ENCODE measurements around the gene TERT. TPM values are rescaled to one million over a fixed set of nuclear protein-coding genes. Genes with fewer than 3 reads are reported as not detected.

Gene TERT
- total and polyA plus RNA-seq, 4 donors, result 0.02 TPM; not detected in 3

DNA sequence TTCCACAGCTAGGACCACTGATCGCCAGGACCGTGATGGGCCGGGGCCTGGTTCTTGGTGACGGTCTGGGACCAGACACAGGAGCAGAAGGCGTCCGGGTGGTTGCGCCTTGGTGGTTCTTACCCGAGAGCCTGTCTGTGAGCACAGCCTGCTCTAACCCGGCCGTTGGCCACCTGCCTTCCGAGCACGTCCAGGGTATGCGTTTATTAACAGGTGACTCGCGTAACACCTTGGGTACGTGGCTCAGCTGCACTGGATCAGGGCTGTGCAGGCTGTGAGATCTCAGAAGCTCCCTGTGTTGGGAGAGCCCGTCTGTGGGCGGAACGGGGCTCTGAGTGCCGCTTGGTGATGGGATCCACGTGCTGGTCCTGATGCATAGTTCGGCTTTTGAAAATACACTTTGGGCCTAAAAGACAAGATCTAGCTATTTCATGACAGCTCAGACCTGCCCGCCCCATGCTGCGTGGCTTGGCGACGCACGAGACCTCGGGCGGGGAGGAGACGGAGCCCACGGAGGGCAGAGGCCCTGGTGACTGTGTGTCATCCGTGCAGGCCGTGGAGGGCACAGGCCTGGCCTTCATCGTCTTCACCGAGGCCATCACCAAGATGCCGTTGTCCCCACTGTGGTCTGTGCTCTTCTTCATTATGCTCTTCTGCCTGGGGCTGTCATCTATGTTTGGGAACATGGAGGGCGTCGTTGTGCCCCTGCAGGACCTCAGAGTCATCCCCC, 76.4 kb downstream of the TERT start:
- DNase-seq, result no peak
- TF ChIP-seq CTCF (IDR thresholded peaks at IDR 0.05; ENCODE audit: control extremely low read depth, extremely low read depth), result no peak

GRCh38 chr5:1217596-1218206, 77.2 kb downstream of the TERT start:
- no peak for TF ChIP-seq CTCF (IDR thresholded peaks at IDR 0.05; ENCODE audit: control extremely low read depth, extremely low read depth)
- Histone ChIP-seq H3K36me3 (ENCODE audit: control insufficient read depth in 4 of 4, insufficient read depth in 4 of 4, low read length in 4 of 4) (no peaks in the 10 kb centered on the region), H3K4me3 (no peak overlapping the region), H3K27me3 (ENCODE audit: control insufficient read depth in 3 of 3, insufficient read depth in 3 of 3, low read length in 2 of 3) (no peaks in the 10 kb centered on the region), H3K4me1 (ENCODE audit: control insufficient read depth in 5 of 5, insufficient read depth in 5 of 5, low read length in 5 of 5) (no peaks in the 10 kb centered on the region), H3K27ac (ENCODE audit: low read depth in 1 of 2, low read length in 1 of 2) (no peak overlapping the region), H3K9ac (ENCODE audit: insufficient read depth in 1 of 2, low read length in 2 of 2) (no peak overlapping the region), H3K9me3 (ENCODE audit: control insufficient read depth in 4 of 4, insufficient read depth in 3 of 4, low read length in 3 of 4) (peaks cover 0 to 9% (median 0%) of the 10 kb centered on the region in 4 donors)
- 50 to 53% methylated on average over 24 of the region's 24 CpGs for WGBS, 2 donors
- DNase-seq (peak in 2 of 3 donors; percentile 54 to 56), ATAC-seq (ENCODE audit: insufficient read depth, low FRiP score) (no peak)

More for the DNA sequence above, 76.4 kb downstream of the TERT start:
- Histone ChIP-seq H3K27ac (ENCODE audit: low read depth in 1 of 2, low read length in 1 of 2) (no peak overlapping the region), H3K4me1 (ENCODE audit: control insufficient read depth in 5 of 5, insufficient read depth in 5 of 5, low read length in 5 of 5) (no peaks in the 10 kb centered on the region), H3K9me3 (ENCODE audit: control insufficient read depth in 4 of 4, insufficient read depth in 3 of 4, low read length in 3 of 4) (peaks cover 0 to 9% (median 0%) of the 10 kb centered on the region in 4 donors), H3K9ac (ENCODE audit: insufficient read depth in 1 of 2, low read length in 2 of 2) (no peak overlapping the region), H3K4me3 (no peak overlapping the region), H3K27me3 (ENCODE audit: control insufficient read depth in 3 of 3, insufficient read depth in 3 of 3, low read length in 2 of 3) (no peaks in the 10 kb centered on the region), H3K36me3 (ENCODE audit: control insufficient read depth in 4 of 4, insufficient read depth in 4 of 4, low read length in 4 of 4) (no peaks in the 10 kb centered on the region)
- WGBS, 2 donors, result 88 to 92% methylated on average over 38 of the region's 38 CpGs
- no peak for ATAC-seq (ENCODE audit: insufficient read depth, low FRiP score)

- 88 to 90% methylated on average over 18 of the region's 18 CpGs for WGBS, 2 donors
- no peak for TF ChIP-seq CTCF (IDR thresholded peaks at IDR 0.05; ENCODE audit: control extremely low read depth, extremely low read depth)
- Histone ChIP-seq H3K4me1 (ENCODE audit: control insufficient read depth in 5 of 5, insufficient read depth in 5 of 5, low read length in 5 of 5) (no peaks in the 10 kb centered on the region), H3K9me3 (ENCODE audit: control insufficient read depth in 4 of 4, insufficient read depth in 3 of 4, low read length in 3 of 4) (peaks cover 0 to 8% (median 0%) of the 10 kb centered on the region in 4 donors), H3K36me3 (ENCODE audit: control insufficient read depth in 4 of 4, insufficient read depth in 4 of 4, low read length in 4 of 4) (no peaks in the 10 kb centered on the region), H3K9ac (ENCODE audit: insufficient read depth in 1 of 2, low read length in 2 of 2) (no peak overlapping the region), H3K27me3 (ENCODE audit: control insufficient read depth in 3 of 3, insufficient read depth in 3 of 3, low read length in 2 of 3) (no peaks in the 10 kb centered on the region), H3K4me3 (no peak overlapping the region), H3K27ac (ENCODE audit: low read depth in 1 of 2, low read length in 1 of 2) (no peak overlapping the region)
- DNase-seq (no peak), ATAC-seq (ENCODE audit: insufficient read depth, low FRiP score) (no peak)
Observed at GRCh38 chr5:1216918-1217295, 78.0 kb downstream of the TERT start.
